ENCODE results near the gene TBC1D22A. TPM values are rescaled to one million over a fixed set of nuclear protein-coding genes. Genes with fewer than 3 reads are reported as not detected.

The TBC1D22A gene
- total RNA-seq, 1 donor = 16.7 TPM

DNA sequence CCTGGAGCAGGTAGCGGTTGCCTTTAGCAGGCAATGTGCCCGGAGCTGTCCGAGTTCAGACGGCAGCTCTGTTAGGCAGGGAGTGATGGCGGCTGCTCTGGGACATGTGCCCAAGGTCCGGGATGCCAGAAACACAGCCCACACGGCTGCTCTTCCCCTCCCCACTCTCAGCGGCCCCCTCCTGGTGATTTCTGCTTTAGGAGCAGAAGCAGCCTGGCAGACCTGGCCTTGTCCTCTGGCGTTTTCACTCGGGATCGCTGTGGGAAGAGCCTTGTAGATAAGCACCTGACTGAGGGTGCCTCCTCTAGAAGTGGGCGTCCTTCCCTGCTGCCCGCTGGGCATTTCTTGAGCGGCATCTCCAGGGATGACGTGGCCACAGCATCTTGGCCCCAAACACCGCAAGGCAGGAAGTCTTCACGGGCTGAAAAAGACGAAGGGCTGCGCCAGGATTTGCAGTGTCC, 392.2 kb downstream of the TBC1D22A start:
- DNase-seq (ENCODE audit: low read depth in 2 of 3, low spot score in 2 of 3) = no peak

- no peak for DNase-seq (ENCODE audit: low read depth in 2 of 3, low spot score in 2 of 3)
Observed at GRCh38 chr22:47155131-47155885, 392.9 kb downstream of the TBC1D22A start.

DNA sequence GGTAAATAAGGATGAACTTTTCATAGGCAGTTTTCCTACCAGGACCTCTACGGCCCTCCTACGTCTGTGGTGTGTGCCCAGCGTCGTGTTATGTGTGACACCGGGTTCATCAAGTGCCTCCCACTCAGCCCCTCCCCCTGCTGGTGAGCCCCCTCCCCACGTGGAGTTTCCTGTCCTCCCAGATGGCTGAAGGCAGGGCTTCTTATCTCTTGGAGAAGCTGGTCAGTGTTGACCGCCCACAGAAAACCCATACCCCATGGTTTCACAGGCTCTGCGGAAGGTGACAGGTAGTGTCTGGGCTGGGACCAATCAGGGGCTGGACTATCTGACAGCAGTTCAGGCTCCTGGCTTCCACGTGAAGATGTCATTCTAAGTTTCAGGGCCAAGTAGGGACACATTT, 393.5 kb downstream of the TBC1D22A start:
- DNase-seq (ENCODE audit: low read depth in 2 of 3, low spot score in 2 of 3) = no peak

DNA sequence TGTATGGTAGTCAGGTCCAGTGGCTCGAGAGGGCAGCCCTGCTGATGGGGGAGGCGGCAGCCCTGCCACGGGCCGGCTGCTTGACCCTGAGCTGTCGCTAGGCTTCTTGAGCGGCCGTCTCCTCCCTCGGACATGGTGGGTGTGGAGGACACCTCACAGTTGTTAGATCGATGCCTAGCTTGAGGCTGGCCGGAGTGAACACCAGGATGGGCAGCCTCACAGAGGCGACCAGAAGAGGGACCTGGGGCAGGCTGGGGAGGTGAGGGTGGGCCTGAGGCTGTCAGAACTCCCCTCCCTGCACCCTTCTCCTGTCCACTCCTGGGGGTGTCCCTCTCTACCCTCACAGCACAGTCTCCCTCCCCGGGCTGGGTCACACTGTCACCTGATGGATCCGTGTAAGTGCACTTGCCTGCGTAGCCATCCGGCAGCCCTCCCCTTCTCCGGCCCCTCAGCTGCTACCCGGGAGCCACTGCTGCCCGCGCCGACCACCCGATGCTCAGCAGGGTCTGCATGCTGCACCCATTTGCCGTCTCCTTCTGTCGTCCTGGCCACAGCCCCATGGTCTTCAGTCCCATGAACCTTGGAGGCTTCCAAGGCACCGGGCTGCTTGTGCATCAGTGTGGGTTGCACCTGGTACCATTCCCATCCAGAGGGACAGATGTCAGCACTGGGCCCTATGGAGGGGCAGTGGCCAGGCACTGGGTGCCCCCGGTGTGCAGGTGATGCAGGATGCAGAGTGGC, 394.1 kb downstream of the TBC1D22A start:
- DNase-seq (ENCODE audit: low read depth in 2 of 3, low spot score in 2 of 3) = no peak

DNA sequence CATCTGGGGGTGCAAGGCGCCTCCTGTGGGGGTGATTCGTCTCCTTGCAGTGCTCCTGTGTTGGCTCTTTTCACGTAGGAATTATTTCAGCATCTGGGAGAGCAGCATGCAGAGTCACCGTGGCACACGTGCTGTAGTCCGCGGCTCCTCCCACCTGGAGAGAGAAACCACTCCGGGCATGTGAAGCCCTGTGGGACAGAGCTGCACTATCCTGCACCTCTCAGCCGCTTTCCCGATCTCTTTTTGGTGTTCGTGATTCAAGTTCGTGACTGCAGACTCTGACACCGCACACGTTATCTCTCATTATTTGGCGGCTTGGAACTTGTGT, 394.6 kb downstream of the TBC1D22A start:
- no peak for DNase-seq (ENCODE audit: low read depth in 2 of 3, low spot score in 2 of 3)

DNA sequence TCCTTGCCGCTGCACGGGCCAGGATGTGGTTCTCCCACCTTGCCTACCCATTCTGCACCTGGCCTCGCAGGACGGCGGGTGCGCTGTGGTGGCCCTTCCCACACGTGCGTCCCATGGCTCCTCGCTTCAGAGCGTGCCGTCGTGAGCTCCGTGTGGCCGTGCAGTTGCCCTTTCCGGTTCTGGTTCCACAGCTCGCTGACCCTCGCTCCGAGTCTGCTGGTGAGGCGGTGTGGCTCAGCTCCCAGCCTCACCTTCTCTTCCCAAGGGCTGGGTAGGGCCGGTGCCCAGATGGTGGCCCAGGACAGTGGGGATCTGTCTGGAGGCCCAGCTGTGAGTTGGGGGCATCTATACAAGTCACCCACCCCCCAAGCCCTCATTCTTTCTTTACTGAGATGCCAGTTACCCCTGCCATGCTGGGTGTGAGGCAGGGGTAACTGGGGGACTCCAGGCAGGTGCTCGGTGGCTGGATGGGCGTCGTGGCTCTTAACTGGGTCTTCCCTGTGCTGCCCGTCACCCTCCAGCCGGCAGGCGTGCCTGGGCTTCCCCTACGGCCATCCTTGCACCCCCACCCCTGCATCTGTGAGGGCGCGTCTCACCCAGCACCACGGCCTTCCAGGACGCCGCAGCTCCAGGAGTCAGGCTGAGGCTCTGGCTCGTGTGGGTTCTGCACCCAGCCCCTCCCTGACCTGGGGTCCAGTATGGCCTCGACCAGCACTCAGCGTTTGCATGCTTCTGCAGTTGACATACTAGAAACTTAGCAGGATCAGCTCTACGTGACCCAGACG, 395.2 kb downstream of the TBC1D22A start:
- DNase-seq (ENCODE audit: low read depth in 2 of 3, low spot score in 2 of 3) = no peak

- DNase-seq (ENCODE audit: low read depth in 2 of 3, low spot score in 2 of 3) = no peak
Observed at GRCh38 chr22:47158457-47158856, 396.0 kb downstream of the TBC1D22A start.

- no peak for DNase-seq (ENCODE audit: low read depth in 2 of 3, low spot score in 2 of 3)
Observed at GRCh38 chr22:47159592-47159991, 397.1 kb downstream of the TBC1D22A start.

DNA sequence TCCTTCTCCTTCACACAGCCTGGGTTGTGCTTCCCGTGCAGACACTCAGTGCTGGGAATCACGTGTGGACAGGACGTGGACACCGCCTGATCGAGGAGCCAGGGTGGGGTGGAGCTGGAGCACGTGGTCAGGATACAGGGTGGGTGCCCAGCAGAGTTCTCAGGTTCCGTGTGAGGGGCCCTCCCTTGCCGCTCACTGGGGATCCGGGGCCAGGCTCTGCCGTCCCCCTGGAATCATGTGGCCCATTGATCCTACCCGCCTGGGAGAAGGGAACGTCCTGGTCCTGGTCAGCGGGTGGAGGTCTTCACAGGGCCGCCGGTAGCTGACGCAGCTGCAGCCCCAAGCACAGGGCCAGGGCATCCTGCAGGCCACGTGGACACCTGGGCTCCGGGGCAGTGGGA, 397.7 kb downstream of the TBC1D22A start:
- DNase-seq (ENCODE audit: low read depth in 2 of 3, low spot score in 2 of 3) = no peak

DNA sequence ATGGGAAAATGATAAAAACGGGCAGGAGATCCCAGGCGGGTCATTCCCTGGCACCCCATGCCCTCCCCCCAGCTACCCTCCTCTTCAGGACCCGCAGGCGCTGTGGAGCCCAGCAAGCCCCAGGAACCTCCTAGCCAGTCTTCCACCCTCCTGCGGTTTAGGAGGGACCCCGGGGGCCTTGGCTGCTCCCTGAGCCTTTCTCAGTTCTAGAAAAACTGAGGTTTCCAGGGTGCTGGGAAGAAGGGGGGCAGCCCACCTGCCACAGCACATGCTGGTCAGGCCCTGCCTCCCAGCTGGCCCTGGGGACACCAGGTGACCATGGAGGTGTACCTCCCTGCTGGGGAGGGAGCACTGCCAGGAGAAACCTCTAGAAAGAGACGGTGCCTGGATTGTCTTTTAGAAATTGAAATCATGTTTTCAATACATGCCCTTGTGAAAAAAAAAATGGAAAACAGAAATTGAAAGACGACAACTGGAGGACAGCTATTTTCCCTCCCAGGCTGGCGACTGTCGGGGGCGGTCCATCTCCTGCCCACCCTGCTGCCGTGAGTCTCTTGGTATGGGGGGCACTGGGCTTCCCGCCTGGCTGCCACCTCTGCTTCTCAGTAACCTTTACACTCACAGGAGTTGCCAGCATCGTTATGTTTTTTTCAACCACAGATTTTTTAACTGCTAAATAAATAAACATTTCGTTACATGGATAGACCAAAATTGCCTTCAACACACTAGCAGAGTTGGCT, 398.5 kb downstream of the TBC1D22A start:
- no peak for DNase-seq (ENCODE audit: low read depth in 2 of 3, low spot score in 2 of 3)

DNA sequence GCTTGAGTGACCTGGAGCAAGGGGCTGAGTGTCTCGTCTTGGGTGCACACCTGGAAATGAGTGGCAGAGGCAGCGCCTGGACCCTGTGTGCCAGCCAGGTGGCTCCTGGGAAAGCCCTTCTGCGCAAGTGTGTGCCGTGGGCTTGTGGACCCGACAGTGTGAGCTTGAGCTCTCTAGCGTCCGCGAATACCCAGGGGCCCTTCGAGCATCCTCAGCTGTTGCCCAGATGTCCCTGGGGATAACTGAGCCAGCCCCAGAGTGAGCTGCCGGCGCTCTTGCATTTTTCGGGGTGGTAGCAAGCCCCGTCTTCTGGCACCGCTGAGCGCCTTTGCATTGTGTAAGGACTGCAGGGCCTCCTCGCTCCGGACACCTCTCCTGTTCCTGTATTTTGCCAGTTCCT, 399.2 kb downstream of the TBC1D22A start:
- no peak for DNase-seq (ENCODE audit: low read depth in 2 of 3, low spot score in 2 of 3)

GRCh38 chr22:47162865-47163264, 400.4 kb downstream of the TBC1D22A start:
- DNase-seq (ENCODE audit: low read depth in 2 of 3, low spot score in 2 of 3) = no peak

GRCh38 chr22:47163481-47163855, 401.0 kb downstream of the TBC1D22A start:
- DNase-seq (ENCODE audit: low read depth in 2 of 3, low spot score in 2 of 3) = no peak

DNA sequence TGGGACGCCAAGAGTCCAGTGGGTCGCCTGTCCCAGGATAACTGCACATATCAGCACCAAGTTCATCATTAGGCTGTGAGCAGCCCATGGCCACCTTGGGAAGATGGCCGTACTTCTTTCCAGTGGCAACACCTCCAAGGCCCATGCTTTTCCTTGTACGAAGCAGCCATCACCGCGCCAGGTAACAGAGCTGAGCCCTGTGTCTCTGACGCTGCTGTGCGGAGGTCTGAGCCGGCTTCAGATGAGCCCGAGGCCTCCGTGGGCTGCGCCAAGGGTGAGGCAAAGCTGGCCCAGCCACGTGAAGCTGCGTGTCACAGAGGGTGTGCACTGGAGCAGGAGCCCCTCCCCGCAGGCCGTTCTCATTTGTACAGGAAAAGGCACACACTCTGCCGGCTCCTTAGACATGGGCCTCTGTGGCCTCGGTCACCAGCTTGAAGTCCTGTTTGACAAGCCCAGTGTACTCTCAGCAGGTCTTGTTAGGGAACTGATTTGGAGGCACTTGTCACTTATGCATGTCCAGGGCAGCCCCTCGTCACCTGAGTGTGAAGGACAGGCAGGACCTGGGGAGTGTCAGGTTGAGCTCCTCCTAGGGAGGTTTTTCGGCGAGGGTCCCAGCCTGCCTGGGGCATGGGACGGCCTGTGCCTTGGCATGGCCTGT, 401.5 kb downstream of the TBC1D22A start:
- DNase-seq (ENCODE audit: low read depth in 2 of 3, low spot score in 2 of 3) = no peak

GRCh38 chr22:47164514-47165337, 402.3 kb downstream of the TBC1D22A start:
- no peak for DNase-seq (ENCODE audit: low read depth in 2 of 3, low spot score in 2 of 3)

GRCh38 chr22:47165338-47166032, 403.0 kb downstream of the TBC1D22A start:
- no peak for DNase-seq (ENCODE audit: low read depth in 2 of 3, low spot score in 2 of 3)

GRCh38 chr22:47166033-47166404, 403.6 kb downstream of the TBC1D22A start:
- no peak for DNase-seq (ENCODE audit: low read depth in 2 of 3, low spot score in 2 of 3)

GRCh38 chr22:47166446-47167016, 404.1 kb downstream of the TBC1D22A start:
- DNase-seq (ENCODE audit: low read depth in 2 of 3, low spot score in 2 of 3) = no peak

DNA sequence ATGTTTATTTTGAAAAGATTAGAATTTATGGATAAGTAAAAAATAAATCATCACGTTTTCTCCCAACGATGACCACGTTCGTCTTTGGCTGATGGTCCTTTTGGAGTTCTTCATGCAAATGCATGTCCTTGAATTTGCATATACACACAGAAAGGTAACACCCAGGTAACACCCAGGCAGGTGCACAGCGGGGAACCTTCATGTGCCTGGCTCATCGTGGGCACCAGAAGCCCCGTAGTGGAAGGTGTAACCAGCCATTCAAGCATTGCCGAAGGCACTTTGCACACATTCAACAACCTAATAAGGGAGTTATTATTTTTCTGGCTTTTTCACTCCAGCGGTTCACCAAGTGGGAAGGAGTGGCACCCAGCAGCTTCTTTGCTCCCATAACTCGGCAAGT, 404.6 kb downstream of the TBC1D22A start:
- no peak for DNase-seq (ENCODE audit: low read depth in 2 of 3, low spot score in 2 of 3)
